GM19397 (cell line): ENCODE results near the gene PEAK1.
"Not testable (repeated sequence)": the region's sequence is repeated elsewhere in the genome, so short reads cannot be mapped to it uniquely, and the experiment has no call there.

Experiments
- ATAC-seq: cut with Tn5 transposase; IDR thresholded peaks from one replicate; pipeline ENCODE4 v1.9.1; 2021; ENCODE audit warnings: mild to moderate bottlenecking, moderate library complexity; ENCODE audit not compliant: unreplicated experiment

Gene PEAK1

DNA sequence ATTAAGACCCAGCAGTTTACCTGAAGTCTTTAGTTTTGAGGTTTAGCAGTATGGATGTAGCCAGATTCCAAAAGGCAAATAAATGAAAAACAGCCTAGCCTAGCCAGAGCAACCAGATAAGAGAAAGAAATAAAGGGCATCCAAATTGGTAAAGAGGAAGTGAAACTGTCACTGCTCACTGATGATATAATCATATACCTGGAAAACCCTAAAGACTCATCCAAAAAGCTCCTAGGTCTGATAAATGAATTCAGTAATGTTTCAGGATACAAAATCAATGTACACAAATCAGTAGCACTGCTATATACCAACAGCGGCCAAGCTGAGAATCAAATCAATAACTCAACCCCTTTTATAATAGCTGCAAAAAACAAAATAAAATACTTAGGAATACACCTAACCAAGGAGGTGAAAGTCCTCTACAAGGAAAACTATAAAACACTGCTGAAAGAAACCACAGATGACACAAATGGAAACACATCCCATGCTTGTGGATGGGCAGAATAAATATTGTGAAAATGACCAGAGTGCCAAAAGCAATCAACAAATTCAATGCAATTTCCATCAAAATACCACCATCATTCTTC, 13.6 kb downstream of the PEAK1 start:
- ATAC-seq = not testable (repeated sequence)

DNA sequence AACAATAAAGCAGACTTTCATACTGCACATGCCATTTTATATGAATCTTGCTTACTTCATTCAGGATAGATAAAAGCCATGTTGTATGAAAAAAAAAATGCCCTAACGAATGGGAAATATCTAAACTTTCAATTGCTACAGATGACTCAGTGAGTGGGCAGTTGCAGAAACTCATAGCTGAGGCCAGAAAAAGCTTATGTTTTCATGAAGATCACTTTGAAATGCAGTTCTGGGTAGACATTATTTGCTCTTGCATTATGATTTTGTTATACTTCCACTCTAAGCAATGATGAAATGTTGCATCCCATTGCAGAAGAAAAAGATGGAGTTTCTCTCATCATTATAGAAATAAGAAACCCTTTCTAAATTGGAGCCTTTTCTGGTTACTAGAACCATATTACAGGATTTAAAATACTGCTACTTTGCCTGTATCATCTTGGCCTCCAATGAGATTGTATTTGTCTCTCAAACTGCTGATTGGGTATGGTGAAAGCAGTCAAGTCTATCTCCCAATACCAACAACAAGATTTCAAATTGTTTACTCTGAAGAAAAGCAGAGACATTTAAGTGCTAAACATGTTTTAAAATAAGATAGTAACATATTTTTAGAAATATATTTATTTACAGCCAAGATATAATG, 17.0 kb downstream of the PEAK1 start:
- ATAC-seq = no peak

DNA sequence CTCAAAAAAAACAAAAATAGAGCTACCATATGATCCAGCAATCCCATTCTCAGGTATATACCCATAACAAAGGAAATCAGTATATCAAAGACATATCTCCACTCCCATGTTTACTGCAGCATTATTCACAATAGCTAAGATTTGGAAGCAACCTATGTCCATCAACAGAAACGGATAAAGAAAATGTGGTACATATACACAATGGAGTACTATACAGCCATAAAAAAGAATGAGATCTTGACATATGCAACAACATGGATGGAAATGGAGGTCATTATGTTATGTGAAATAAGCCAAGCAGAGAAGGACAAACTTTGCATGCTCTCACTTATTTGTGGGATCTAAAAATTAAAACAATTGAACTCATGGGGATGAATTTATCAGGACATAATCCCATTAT, 19.6 kb downstream of the PEAK1 start:
- no peak for ATAC-seq

DNA sequence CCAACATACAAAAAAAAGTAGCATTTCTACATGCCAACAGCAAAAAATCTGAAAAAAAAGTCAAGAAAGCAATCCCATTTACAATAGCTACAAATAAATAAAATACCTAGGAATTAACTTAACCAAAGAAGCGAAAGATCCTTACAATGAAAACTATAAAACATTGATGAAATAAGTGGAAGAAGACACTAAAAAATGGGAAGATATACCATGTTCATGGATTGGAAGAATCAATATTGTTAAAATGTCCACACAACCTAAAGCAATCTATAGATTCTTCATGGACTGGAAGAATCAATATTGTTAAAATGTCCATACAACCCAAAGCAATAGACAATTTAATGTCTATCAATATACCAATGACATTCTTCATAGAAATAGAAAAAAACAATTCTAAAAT, 21.0 kb downstream of the PEAK1 start:
- no peak for ATAC-seq

DNA sequence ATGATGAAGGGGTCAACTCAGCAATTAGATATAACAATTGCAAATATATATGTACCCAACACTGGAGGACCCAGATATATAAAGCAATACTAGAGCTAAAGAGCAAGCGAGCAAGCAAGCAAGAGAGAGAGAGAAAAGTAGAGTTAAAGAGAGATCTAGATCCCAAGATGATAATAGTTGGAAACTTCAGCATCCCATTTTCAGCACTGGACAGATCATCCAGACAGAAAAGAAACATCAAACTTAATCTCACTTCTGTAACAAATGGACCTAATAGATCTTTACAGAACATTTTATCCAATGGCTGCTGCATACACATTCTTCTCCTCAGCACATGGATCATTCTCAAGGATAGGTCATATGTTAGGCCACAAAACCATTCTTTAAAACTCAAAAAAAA, 23.2 kb downstream of the PEAK1 start:
- ATAC-seq = no peak

DNA sequence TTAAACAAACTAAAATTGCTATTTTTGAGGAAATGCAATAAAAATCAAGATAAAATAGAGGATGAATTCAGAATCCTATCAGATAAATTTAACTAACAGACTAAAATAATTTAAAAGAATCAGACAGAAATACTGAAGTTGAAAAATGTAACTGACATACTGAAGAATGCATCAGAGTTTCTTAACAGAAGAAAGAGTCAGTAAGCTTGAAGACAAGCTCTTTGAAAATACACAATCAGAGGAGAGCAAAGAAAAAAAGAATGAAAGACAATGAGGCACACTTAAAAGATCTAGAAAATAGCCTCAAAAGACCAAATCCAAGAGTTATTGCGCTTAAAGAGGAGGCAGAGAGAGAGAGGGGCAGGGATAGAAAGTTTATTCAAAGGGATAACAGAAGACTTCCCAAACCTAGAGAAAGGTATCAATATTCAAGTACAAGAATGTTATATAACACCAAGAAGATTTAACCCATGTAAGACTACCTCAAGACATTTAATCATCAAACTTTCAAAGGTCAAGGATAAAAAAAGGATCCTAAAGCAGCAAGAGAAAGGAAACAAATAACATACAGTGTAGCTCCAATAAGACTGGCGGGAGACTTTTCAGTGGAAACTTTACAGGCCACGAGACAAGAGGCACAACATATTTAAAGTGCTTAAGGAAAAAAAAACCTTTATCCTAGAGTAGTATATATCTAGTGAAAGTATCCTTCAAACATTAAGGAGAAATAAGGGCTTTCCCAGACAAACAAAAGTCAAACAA, 24.7 kb downstream of the PEAK1 start:
- ATAC-seq = no peak

DNA sequence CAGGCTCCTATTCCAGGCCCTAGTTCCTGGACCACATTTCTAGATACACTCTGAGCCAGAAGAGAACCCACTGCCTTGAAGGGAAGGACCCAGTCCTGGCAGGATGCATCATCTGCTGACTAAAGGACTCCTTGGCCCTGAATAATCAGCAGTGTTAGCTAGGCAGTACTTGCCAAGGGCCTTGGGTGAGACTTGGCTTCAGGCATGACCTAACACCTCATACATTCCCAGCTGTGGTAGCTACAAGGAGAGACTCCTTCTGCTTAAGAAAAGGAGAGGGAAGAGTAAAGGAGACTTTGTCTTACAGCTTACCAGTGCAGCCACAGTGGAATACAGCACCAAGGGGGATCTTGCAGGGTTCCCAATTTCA, 26.4 kb downstream of the PEAK1 start:
- ATAC-seq = no peak

DNA sequence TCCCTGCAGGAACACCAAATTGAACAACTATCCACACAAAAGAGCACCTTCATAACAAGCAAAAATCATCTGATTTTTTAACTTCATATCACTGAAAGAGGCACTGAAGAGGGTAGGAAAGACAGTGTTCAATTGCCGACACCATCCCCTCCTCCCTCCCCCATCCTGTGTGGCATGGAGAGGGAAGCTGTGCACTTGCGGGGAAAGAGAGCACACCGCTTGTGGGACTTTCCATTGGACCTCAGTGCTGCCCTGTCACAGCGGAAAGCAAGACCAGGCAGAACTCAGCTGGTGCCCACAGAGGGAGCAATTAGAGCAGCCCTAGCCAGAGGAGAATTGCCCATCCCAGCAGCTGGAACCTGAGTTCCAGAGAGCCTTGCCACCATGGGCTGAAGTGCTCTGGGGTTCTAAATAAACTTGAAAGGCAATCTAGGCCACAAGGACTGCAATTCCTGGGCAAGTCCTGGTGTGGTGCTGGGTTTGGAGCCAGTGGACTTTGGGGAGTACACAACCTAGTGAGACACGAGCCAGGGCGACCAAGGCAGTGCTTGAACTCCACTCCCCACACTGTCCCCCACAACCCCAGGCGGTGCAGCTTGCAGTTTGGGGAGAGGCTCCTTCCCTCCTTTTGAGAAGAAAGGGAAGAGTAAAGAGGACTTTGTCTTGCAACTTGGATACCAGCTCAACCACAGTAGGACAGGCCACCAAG, 27.0 kb downstream of the PEAK1 start:
- no peak for ATAC-seq

DNA sequence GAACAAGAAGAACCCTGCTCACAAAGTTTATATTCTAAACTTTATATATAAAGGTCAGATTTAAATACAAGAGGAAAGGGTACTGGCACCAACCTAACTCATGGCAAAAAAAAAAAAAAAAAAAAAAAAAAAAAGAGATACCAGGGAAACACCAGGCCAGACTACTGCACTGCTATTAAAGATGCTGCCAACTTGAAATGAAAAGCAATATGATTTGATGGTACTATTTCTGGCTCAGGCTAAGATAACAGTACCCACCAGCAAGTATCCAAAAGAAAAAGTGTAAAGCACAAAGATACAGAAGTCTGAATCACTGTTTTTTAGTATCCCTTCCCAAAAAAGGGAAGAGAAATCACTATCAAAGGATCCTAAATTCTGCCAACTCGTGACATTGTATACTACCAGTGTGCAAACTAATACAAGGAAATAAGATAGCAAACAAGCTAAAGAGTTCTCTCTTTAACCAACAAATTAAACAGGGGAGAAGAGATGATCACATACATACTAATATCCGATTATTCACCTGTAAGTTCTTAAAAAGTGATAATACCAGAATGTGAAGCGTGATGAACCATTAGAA, 28.4 kb downstream of the PEAK1 start:
- no peak for ATAC-seq

DNA sequence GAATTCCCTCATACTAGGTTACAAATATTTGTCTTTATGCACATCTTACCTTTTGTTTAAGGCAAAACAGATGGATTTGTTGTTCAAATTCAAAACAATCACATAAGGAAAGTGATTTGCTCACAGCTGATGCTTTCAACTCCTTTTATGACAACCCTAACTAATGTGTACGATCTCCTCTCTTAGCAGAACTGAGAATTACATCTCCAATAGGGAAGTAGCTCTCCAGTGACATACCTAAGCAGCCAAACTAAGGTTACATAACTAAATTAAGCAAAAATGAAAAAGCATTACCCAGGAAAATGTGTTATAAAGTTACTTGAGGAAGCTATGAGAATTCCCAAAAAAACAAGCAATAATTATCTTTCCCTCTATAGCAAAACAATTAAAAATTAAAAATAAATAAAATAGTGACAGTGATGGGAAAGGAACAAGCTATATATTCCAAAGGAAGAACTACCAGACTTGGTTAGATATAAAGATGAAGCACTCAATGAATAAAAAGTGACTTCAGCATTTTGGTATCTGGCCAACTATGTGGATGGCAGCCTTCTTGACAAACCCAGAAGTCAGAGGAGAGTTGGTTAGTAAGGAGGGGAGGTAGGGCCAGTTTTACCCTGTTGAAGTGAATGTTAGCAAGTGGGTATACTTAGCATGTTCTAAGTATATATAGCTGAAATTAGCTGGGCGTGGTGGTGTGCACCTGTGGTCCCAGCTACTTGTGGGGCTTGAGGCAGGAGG, 32.4 kb downstream of the PEAK1 start:
- no peak for ATAC-seq

DNA sequence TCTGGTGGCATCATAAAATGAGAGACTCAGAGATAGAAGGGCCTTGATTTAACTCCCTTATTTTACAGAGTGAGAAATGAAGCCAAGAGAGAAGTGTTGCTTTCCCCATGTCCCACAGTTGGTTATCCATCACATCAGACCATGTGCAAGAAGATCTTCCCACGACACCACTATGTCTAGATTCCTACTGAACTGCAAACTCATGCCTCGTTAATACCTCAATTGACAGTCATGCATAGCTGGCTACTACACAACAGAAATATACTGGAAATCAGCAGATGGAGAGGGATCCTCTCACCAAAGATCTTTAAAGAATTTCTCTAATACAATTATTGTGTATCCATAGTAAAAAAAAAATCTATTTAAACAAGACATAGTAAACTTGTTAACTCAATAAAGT, 33.3 kb downstream of the PEAK1 start:
- ATAC-seq = no peak

DNA sequence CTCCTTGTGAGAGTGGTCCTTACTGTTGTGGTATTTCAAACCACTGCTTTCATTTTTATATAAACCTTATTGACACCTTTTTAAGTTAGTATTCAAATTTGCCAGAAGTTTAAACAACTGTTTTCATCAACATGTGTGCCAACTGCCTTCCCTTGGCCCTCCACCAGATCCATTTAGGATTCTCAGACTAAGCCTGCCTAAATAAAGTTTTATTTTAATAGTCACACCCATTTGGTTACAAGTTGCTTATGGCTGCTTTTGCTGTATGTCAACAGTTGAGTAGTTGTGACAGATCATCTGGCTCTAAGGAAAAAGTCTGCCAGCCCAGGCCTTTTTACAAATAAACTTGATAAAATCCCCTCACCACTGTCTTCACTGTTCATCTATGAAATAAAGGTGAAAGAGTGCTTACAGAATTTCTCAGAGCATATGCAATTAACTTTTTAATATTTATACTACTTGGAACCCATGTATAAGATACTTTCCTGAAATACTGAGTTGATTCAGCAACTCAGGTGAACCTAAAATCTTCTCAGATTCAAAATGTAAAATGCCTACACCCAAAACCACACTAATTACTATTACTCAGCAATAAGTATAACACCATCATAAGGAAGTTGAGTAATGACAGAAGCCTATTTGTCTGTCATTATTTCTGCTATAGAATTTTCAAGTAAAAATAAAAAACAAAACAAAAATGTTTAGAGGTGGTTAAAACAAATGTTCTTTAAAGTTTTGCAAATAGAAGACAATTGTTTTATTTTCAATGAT, 35.1 kb downstream of the PEAK1 start:
- no peak for ATAC-seq

DNA sequence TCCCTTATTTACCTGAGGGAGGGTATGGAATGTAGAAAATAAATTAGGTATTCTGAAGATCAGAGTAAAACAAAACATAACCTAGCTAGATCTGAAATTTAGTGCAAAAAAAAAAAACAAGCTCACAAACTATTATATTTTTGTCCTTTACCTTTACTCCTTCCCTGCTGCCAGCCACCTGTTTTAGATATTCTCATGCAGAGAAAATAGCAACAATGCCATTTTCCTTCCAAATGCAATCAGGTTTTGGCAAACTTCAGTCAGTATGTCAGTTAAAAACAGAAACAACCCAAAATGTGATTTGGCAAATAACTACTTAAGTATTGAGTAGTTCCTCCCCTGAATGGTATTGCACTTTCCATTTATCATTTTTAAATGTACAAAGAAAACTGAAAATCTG, 35.8 kb downstream of the PEAK1 start:
- no peak for ATAC-seq

DNA sequence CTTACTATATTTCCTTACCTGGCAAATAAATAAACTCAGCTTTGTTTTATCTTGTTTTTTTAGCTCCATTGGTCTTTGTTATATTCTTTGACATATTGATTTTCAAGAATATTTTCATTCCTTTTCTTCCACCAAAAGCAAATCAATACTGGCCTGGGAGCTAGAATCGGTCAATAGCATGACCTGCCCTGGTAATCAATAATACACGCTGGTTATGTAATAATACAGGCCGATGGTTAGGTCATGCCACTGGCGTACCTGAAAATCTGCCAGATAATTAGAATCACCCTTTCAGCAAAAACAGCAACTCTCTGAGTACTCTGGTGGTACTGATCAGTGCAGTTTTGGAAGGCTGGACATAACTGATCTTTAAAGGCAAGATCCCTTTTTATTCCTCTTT, 39.9 kb downstream of the PEAK1 start:
- ATAC-seq = no peak

DNA sequence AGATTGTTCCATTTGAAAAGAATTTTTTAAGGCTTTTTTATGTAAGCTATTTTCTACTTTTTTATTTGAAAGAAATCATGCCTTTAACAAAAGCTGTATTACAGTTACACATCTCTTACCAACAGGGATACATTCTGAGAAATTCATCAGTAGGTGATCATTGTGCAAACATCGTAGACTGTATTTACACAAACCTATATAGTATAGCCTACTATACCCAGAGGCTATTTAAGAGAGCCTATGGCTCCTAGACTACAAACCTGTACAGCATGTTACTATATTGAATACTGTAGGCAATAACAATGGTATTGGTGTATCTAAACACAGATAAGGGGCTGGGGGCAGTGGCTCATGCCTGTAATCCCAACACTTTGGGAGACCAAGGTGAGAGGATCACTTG, 43.1 kb downstream of the PEAK1 start:
- no peak for ATAC-seq

DNA sequence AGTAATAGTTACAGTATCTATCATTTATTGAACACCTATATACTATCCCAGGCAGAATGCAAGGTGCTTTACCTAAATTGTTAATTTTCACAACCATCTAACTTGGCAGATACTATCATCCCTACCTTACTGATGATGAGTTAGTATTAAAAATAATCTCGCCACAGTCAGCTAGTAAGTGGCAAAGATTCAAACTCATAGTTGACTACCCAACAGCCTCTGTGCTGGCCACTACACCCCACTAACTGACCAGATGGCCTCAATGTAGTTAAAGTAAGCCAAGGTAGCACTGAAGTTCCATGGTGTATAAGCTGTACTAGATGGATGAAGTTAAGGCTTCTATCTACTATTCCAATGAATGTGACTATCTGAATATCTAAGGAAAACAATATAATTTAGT, 44.8 kb downstream of the PEAK1 start:
- no peak for ATAC-seq

DNA sequence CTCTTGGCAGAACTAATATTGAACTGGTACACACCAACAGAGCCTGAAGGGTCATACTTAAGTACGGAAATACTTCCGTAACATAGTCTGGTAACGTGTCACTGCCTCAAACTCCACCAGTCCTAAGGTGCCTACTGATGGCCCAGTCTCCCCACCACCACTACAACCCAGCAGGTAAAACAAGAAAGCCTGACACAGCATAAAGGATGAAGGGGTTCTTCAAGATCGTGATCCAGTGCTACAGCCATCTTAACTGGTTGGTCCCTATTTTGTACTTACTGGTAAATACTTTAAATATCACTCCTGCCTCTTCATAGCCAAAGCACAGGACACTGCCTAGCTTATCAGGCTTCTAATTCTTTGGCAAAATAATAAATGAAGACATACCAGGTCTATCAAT, 46.5 kb downstream of the PEAK1 start:
- ATAC-seq = no peak

DNA sequence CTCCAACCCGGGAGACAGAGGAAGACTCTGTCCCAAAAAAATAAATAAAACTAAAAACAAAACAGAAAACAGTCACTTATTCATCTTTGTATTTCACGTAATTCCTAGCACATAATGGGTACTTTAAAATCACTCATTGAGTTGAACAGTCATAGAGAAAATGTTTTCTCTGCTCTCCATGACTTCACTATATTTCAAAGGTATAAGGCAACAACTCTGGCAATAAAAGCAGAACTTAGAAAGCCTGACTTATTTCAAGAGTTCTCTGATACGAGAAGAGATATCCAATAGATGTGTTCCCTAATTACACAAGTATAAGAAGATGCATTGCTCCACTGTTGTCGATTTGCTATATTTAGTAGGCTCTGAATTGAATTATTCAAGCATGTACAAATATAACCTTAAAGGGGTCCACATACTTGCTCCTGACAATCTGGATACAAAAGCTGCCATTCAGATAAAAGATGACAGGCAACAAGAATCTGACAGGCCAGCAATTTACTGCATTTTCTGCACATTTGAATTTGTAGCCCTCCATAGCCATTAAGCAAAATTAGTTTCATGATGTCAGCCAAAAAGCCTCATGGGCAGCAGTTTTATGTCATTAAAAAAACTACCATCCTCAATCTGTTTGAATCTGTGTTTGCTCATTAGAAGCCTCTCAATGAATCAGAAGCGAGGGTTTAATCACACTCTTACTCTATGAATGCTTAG, 47.9 kb downstream of the PEAK1 start:
- ATAC-seq = no peak

DNA sequence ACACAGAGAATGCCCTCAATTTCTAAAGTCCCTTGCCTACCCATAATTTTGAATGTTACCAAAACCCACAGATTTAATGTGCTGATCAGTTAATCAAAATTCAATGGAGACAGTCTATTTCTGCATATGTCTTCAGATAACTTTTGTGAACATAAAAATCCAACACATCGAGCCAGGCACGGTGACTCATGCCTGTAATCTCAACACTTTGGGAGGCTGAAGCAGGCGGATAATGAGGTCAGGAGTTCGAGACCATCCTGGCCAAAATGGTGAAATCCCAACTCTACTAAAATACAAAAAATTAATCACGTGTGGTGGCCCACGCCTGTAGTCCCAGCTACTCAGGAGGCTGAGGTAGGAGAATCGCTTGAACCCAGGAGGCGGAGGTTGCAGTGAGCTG, 49.3 kb downstream of the PEAK1 start:
- no peak for ATAC-seq
